Immature natural killer cell (primary cell): ENCODE data around the gene TNRC6C. TPM values are rescaled to one million over a fixed set of nuclear protein-coding genes. Genes with fewer than 3 reads are reported as not detected.

Experiments
- DNase-seq, 3 donors: peaks; one replicate each; pipeline ENCODE4 v3.0.0; 2022; ENCODE audit warnings: mixed read lengths in 1 of 3
- H3K27ac Mint-ChIP-seq, 6 donors: one replicate each; pipeline ENCODE4 v1.8.0; 2020; ENCODE audit warnings: mixed read lengths in 6 of 6, mild to moderate bottlenecking in 5 of 6, inconsistent platforms in 4 of 6, moderate library complexity in 3 of 6
- H3K27me3 Mint-ChIP-seq, 3 donors: one replicate each; pipeline ENCODE4 v1.8.0; 2020 to 2021; ENCODE audit warnings: low read depth in 3 of 3, mild to moderate bottlenecking in 3 of 3, mixed read lengths in 3 of 3, moderate library complexity in 3 of 3, inconsistent platforms in 1 of 3
- H3K36me3 Mint-ChIP-seq, 3 donors: one replicate each; pipeline ENCODE4 v1.8.0; 2020; ENCODE audit warnings: mixed read lengths in 3 of 3, inconsistent platforms in 2 of 3, mild to moderate bottlenecking in 2 of 3
- H3K4me1 Mint-ChIP-seq, 2 donors: one replicate each; pipeline ENCODE4 v1.8.0; 2020; ENCODE audit warnings: inconsistent platforms in 2 of 2, mild to moderate bottlenecking in 2 of 2, mixed read lengths in 2 of 2, moderate library complexity in 1 of 2
- H3K4me3 Mint-ChIP-seq, 5 donors: one replicate each; pipeline ENCODE4 v1.8.0; 2020; ENCODE audit warnings: mild to moderate bottlenecking in 5 of 5, mixed read lengths in 5 of 5, inconsistent platforms in 3 of 5, moderate library complexity in 3 of 5
- H3K9me3 Mint-ChIP-seq, 6 donors: one replicate each; pipeline ENCODE4 v1.8.0; 2020; ENCODE audit warnings: mild to moderate bottlenecking in 6 of 6, mixed read lengths in 6 of 6, inconsistent platforms in 4 of 6, moderate library complexity in 3 of 6
- polyA plus RNA-seq, 3 donors: library from polyadenylated mRNA; unstranded; fragments of 300-500 nt; fragmentation: Illumina TruSeq; gene quantifications; one replicate each; pipeline ENCODE4 v1.2.3, GENCODE V29; 2021

TNRC6C gene
- polyA plus RNA-seq, 3 donors from 2014 or later, result 0.71 to 5.5 (median 4.8) TPM

GRCh38 chr17:78040440-78041385 is 82.2 kb downstream of the TNRC6C start:
- Mint-ChIP-seq H3K4me1 (peaks cover 23 to 66% of the 10 kb centered on the region in 2 donors), H3K27me3 (peaks cover 0 to 2% (median 0%) of the 10 kb centered on the region in 3 donors), H3K27ac (peak overlapping the region in 5 of 6 donors; percentile 14 to 75 (median 40)), H3K4me3 (peak overlapping the region; percentile 50 to 77 (median 59)), H3K36me3 (peaks cover 4 to 19% (median 11%) of the 10 kb centered on the region in 3 donors), H3K9me3 (no peaks in the 10 kb centered on the region)
- peak in 1 of 3 donors; percentile 8 for DNase-seq

GRCh38 chr17:78041386-78042179 is 83.1 kb downstream of the TNRC6C start:
- Mint-ChIP-seq H3K36me3 (peaks cover 7 to 19% (median 11%) of the 10 kb centered on the region in 3 donors), H3K9me3 (no peaks in the 10 kb centered on the region), H3K27me3 (peaks cover 0 to 2% (median 0%) of the 10 kb centered on the region in 3 donors), H3K4me1 (peaks cover 25 to 69% of the 10 kb centered on the region in 2 donors), H3K27ac (peak overlapping the region in 4 of 6 donors; percentile 10 to 75 (median 34)), H3K4me3 (peak overlapping the region; percentile 46 to 77 (median 59))
- no peak for DNase-seq

- Mint-ChIP-seq H3K4me1 (peaks cover 26 to 72% of the 10 kb centered on the region in 2 donors), H3K27ac (peak overlapping the region in 1 of 6 donors; percentile 12), H3K4me3 (no peak overlapping the region), H3K27me3 (no peaks in the 10 kb centered on the region), H3K36me3 (peaks cover 6 to 13% (median 9%) of the 10 kb centered on the region in 3 donors), H3K9me3 (no peaks in the 10 kb centered on the region)
- no peak for DNase-seq
Observed at GRCh38 chr17:78042542-78042941, 84.0 kb downstream of the TNRC6C start.

- Mint-ChIP-seq H3K36me3 (peaks cover 1 to 9% (median 9%) of the 10 kb centered on the region in 3 donors), H3K4me3 (no peak overlapping the region), H3K4me1 (peaks cover 27 to 67% of the 10 kb centered on the region in 2 donors), H3K9me3 (no peaks in the 10 kb centered on the region), H3K27me3 (no peaks in the 10 kb centered on the region), H3K27ac (no peak overlapping the region)
- DNase-seq, result no peak
Observed at GRCh38 chr17:78043031-78043430, 84.5 kb downstream of the TNRC6C start.

GRCh38 chr17:78044280-78044835 is 85.9 kb downstream of the TNRC6C start:
- Mint-ChIP-seq H3K27ac (peak overlapping the region in 3 of 6 donors; percentile 7 to 46 (median 12)), H3K9me3 (no peaks in the 10 kb centered on the region), H3K36me3 (peaks cover 4 to 14% (median 9%) of the 10 kb centered on the region in 3 donors), H3K4me3 (no peak overlapping the region), H3K4me1 (peaks cover 31 to 70% of the 10 kb centered on the region in 2 donors), H3K27me3 (no peaks in the 10 kb centered on the region)
- DNase-seq, result no peak

GRCh38 chr17:78045316-78045715 is 86.8 kb downstream of the TNRC6C start:
- Mint-ChIP-seq H3K36me3 (peaks cover 13 to 24% (median 14%) of the 10 kb centered on the region in 3 donors), H3K27ac (no peak overlapping the region), H3K9me3 (peaks cover 0 to 1% (median 0%) of the 10 kb centered on the region in 6 donors), H3K4me1 (peaks cover 30 to 66% of the 10 kb centered on the region in 2 donors), H3K27me3 (peaks cover 0 to 2% (median 0%) of the 10 kb centered on the region in 3 donors), H3K4me3 (no peak overlapping the region)
- DNase-seq, result no peak

- Mint-ChIP-seq H3K9me3 (peaks cover 0 to 1% (median 0%) of the 10 kb centered on the region in 6 donors), H3K27me3 (peaks cover 0 to 2% (median 0%) of the 10 kb centered on the region in 3 donors), H3K4me1 (peaks cover 24 to 58% of the 10 kb centered on the region in 2 donors), H3K4me3 (no peak overlapping the region), H3K36me3 (peaks cover 19 to 31% (median 22%) of the 10 kb centered on the region in 3 donors), H3K27ac (no peak overlapping the region)
- DNase-seq, result no peak
Observed at GRCh38 chr17:78046923-78047322, 88.4 kb downstream of the TNRC6C start.

- no peak overlapping the region for H3K4me3 Mint-ChIP-seq
- H3K27me3 Mint-ChIP-seq, result peaks cover 0 to 2% (median 0%) of the 10 kb centered on the region in 3 donors
- peaks cover 18 to 31% (median 19%) of the 10 kb centered on the region in 3 donors for H3K36me3 Mint-ChIP-seq
- peaks cover 24 to 50% of the 10 kb centered on the region in 2 donors for H3K4me1 Mint-ChIP-seq
- peak overlapping the region in 2 of 6 donors; percentile 29 to 67 for H3K27ac Mint-ChIP-seq
- H3K9me3 Mint-ChIP-seq, result peaks cover 0 to 1% (median 0%) of the 10 kb centered on the region in 6 donors
- no peak for DNase-seq
Observed at GRCh38 chr17:78048346-78049292, 90.1 kb downstream of the TNRC6C start.

- peaks cover 0 to 1% (median 0%) of the 10 kb centered on the region in 6 donors for H3K9me3 Mint-ChIP-seq
- H3K36me3 Mint-ChIP-seq, result peaks cover 18 to 27% (median 19%) of the 10 kb centered on the region in 3 donors
- no peak overlapping the region for H3K4me3 Mint-ChIP-seq
- peaks cover 0 to 2% (median 0%) of the 10 kb centered on the region in 3 donors for H3K27me3 Mint-ChIP-seq
- H3K27ac Mint-ChIP-seq, result peak overlapping the region in 1 of 6 donors; percentile 14
- peaks cover 24 to 40% of the 10 kb centered on the region in 2 donors for H3K4me1 Mint-ChIP-seq
- DNase-seq, result no peak
Observed at GRCh38 chr17:78049609-78050008, 91.1 kb downstream of the TNRC6C start.

- Mint-ChIP-seq H3K9me3 (peaks cover 0 to 1% (median 0%) of the 10 kb centered on the region in 6 donors), H3K27ac (peak overlapping the region in 1 of 6 donors; percentile 55), H3K4me3 (no peak overlapping the region), H3K27me3 (peaks cover 0 to 2% (median 0%) of the 10 kb centered on the region in 3 donors), H3K4me1 (peaks cover 17 to 28% of the 10 kb centered on the region in 2 donors), H3K36me3 (peaks cover 17 to 27% (median 19%) of the 10 kb centered on the region in 3 donors)
- no peak for DNase-seq
Observed at GRCh38 chr17:78051186-78051972, 92.9 kb downstream of the TNRC6C start.

- DNase-seq, result no peak
- peaks cover 15 to 39% of the 10 kb centered on the region in 2 donors for H3K4me1 Mint-ChIP-seq
- peaks cover 13 to 24% (median 17%) of the 10 kb centered on the region in 3 donors for H3K36me3 Mint-ChIP-seq
- peaks cover 0 to 1% (median 0%) of the 10 kb centered on the region in 6 donors for H3K9me3 Mint-ChIP-seq
- no peak overlapping the region for H3K27ac Mint-ChIP-seq
- H3K4me3 Mint-ChIP-seq, result no peak overlapping the region
- H3K27me3 Mint-ChIP-seq, result peaks cover 0 to 2% (median 0%) of the 10 kb centered on the region in 3 donors
Observed at GRCh38 chr17:78053777-78054468, 95.4 kb downstream of the TNRC6C start.
